Caco-2 (cell line): ENCODE results near the gene HACL1. TPM values are rescaled to one million over a fixed set of nuclear protein-coding genes. Genes with fewer than 3 reads are reported as not detected.
A peak's percentile ranks its signal among the peaks of the same experiment; 100 is the strongest.

Experiments
- BruUV-seq: library from RNA; stranded (reverse); fragments of 400-500 nt; replicated peaks from 2 replicates; lab custom pipeline; 2021; lab: Mats Ljungman, UMichigan
- CTCF ChIA-PET: fragments of 300-600 bp; sonication (Branson Sonifier 250); formaldehyde crosslinking; loops from one replicate; lab custom pipeline; 2022; ENCODE audit warnings: antibody characterized with exemption; lab: Charles Lee
- POLR2A ChIA-PET: fragments of 300-600 bp; sonication (Branson Sonifier 250); formaldehyde crosslinking; loops from one replicate; lab custom pipeline; 2022; ENCODE audit warnings: antibody characterized with exemption; lab: Charles Lee
- DNase-seq, 2 experiments: peaks; one replicate each; pipeline versions ENCODE4 v3.0.0 to v3.0.0-alpha.2; 2020 to 2022
- H3K27me3 ChIP-seq: replicated peaks from 2 replicates; pipeline ENCODE4 v1.6.0; 2011; ENCODE audit warnings: low read length; ENCODE audit not compliant: control insufficient read depth, insufficient read depth
- H3K36me3 ChIP-seq: 2 replicates; pipeline ENCODE4 v1.5.1; 2011; ENCODE audit warnings: low read length; ENCODE audit not compliant: control insufficient read depth, insufficient read depth
- H3K4me1 ChIP-seq: fragments of 250-450 bp; sonication (Bioruptor Pico); 2 replicates; pipeline ENCODE4 v1.5.1; 2020; ENCODE audit warnings: mild to moderate bottlenecking
- H3K4me3 ChIP-seq: 2 replicates; pipeline ENCODE4 v1.5.1; 2011; ENCODE audit warnings: low read depth, mild to moderate bottlenecking, control low read depth, low read length
- H3K9me3 ChIP-seq: fragments of 250-450 bp; sonication (Bioruptor Pico); 2 replicates; pipeline ENCODE4 v1.5.1; 2020; ENCODE audit warnings: mild to moderate bottlenecking, moderate library complexity
- H3K27ac Mint-ChIP-seq: one replicate; pipeline ENCODE4 v1.8.0; 2022; ENCODE audit warnings: mixed read lengths; ENCODE audit not compliant: unreplicated experiment
- H3K27me3 Mint-ChIP-seq: one replicate; pipeline ENCODE4 v1.8.0; 2022; ENCODE audit warnings: mixed read lengths; ENCODE audit not compliant: insufficient read depth, unreplicated experiment
- H3K36me3 Mint-ChIP-seq: one replicate; pipeline ENCODE4 v1.8.0; 2022; ENCODE audit warnings: mild to moderate bottlenecking, mixed read lengths; ENCODE audit not compliant: insufficient read depth, unreplicated experiment
- H3K4me1 Mint-ChIP-seq: one replicate; pipeline ENCODE4 v1.8.0; 2022; ENCODE audit warnings: low read depth, mixed read lengths; ENCODE audit not compliant: unreplicated experiment
- H3K4me3 Mint-ChIP-seq: one replicate; pipeline ENCODE4 v1.8.0; 2022; ENCODE audit warnings: mild to moderate bottlenecking, moderate library complexity, mixed read lengths; ENCODE audit not compliant: unreplicated experiment
- H3K9me3 Mint-ChIP-seq: one replicate; pipeline ENCODE4 v1.8.0; 2022; ENCODE audit warnings: mixed read lengths; ENCODE audit not compliant: unreplicated experiment
- intact Hi-C: fragments of 100-400 bp; cut with micrococcal nuclease; formaldehyde crosslinking; loops from one replicate; pipeline ENCODE4 v1.10.0; 2022; ENCODE audit not compliant: unreplicated experiment
- total RNA-seq: library from RNA; stranded (reverse); gene quantifications from 2 replicates; pipeline ENCODE4 v1.2.3, GENCODE V29; 2022
- TF ChIP-seq, protein P1 (sequence below), 2 experiments: fragments of 200-600 bp in 1 of 2; IDR thresholded peaks; 1 replicate in 1 of 2; 2 replicates in 1 of 2; pipeline versions ENCODE4 v1.5.1 to v1.8.0; 2011 to 2022; ENCODE audit warnings: antibody characterized with exemption in 1 of 2, control low read depth in 1 of 2, inconsistent platforms in 1 of 2, low read depth in 1 of 2, low read length in 1 of 2, mild to moderate bottlenecking in 1 of 2, moderate library complexity in 1 of 2; ENCODE audit not compliant: insufficient read depth in 1 of 2, severe bottlenecking in 1 of 2, unreplicated experiment in 1 of 2

HACL1 gene
- total RNA-seq, 1 experiment from 2014 or later = 48.1 TPM

DNA sequence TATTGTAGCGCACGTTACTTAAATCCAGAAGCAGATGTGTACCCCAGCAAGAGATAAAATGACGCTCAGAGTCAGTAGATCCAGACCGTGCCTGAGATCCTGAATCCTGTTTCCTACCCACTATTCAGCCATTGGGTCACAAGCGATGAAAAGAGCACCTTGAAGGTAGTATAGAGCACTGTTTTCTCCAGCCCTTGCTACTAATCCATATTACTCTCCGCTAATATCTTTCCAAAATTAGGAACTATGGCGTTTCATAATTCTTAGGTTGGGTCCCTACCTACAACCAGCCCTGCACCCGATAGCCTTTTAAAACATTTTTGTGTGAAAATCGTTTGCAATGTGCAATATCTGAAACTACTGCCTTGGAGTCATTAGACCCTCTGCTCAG is 772 bp upstream of the HACL1 start:
- intact Hi-C loops = no loop called here
- Mint-ChIP-seq H3K36me3 (peaks cover 46% of the 10 kb centered on the region), H3K27ac (peak overlapping the region; percentile 99), H3K9me3 (peaks cover 9% of the 10 kb centered on the region), H3K27me3 (no peaks in the 10 kb centered on the region), H3K4me3 (peak overlapping the region; percentile 100), H3K4me1 (no peaks in the 10 kb centered on the region)
- H3K9me3 ChIP-seq = peaks cover 7% of the 10 kb centered on the region
- H3K27me3 ChIP-seq = no peaks in the 10 kb centered on the region
- POLR2A ChIA-PET = interaction anchor here (0.5 kb wide), 1 partner anchor 664 kb away, joined by 5 read pairs; no protein-coding TSS in a partner anchor
- DNase-seq = no peak
- H3K4me3 ChIP-seq = peak overlapping the region; percentile 61
- H3K4me1 ChIP-seq = peaks cover 7% of the 10 kb centered on the region; the same call in 1 of the 2 replicates
- BruUV-seq = TSS peak; percentile 86
- CTCF ChIA-PET = interaction anchor here (0.9 kb wide), 1 partner anchor 29 kb away, joined by 5 read pairs; no protein-coding TSS in a partner anchor
- peaks cover 8% of the 10 kb centered on the region for H3K36me3 ChIP-seq
- TF ChIP-seq, protein P1, sequence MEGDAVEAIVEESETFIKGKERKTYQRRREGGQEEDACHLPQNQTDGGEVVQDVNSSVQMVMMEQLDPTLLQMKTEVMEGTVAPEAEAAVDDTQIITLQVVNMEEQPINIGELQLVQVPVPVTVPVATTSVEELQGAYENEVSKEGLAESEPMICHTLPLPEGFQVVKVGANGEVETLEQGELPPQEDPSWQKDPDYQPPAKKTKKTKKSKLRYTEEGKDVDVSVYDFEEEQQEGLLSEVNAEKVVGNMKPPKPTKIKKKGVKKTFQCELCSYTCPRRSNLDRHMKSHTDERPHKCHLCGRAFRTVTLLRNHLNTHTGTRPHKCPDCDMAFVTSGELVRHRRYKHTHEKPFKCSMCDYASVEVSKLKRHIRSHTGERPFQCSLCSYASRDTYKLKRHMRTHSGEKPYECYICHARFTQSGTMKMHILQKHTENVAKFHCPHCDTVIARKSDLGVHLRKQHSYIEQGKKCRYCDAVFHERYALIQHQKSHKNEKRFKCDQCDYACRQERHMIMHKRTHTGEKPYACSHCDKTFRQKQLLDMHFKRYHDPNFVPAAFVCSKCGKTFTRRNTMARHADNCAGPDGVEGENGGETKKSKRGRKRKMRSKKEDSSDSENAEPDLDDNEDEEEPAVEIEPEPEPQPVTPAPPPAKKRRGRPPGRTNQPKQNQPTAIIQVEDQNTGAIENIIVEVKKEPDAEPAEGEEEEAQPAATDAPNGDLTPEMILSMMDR (IDR thresholded peaks at IDR 0.05; ENCODE audit: insufficient read depth in 1 of 2, low read depth in 1 of 2, low read length in 1 of 2, severe bottlenecking in 1 of 2, unreplicated experiment in 1 of 2) = no peak

DNA sequence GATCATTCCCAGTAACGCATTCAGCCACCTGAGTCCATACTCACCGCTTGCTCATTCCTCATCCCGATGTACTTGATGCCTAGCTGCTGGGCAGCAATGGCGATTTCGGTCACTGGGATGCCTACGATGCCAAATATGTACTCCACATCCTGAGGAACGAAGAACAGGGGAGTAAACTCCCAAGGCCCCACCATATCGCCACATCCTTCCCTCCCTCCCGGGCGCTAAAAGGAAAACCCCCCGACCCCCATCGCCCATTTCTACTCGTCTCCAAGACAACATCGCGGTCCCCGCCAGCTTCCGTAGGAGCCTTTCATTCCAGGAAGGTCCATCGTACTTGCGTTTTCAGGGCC is 347 bp downstream of the HACL1 start:
- peaks cover 7% of the 10 kb centered on the region for H3K9me3 ChIP-seq
- H3K36me3 ChIP-seq = peaks cover 8% of the 10 kb centered on the region
- H3K36me3 Mint-ChIP-seq = peaks cover 52% of the 10 kb centered on the region
- TF ChIP-seq, protein P1 (IDR thresholded peaks at IDR 0.05; ENCODE audit: insufficient read depth in 1 of 2, low read depth in 1 of 2, low read length in 1 of 2, severe bottlenecking in 1 of 2, unreplicated experiment in 1 of 2) = no peak
- H3K4me3 ChIP-seq = peak overlapping the region; percentile 61
- no peaks in the 10 kb centered on the region for H3K27me3 Mint-ChIP-seq
- intact Hi-C loops = no loop called here
- H3K4me1 ChIP-seq = peaks cover under 1% of the 10 kb centered on the region; the same call in 1 of the 2 replicates
- H3K27me3 ChIP-seq = no peaks in the 10 kb centered on the region
- H3K4me1 Mint-ChIP-seq = no peaks in the 10 kb centered on the region
- H3K27ac Mint-ChIP-seq = peak overlapping the region; percentile 99
- H3K9me3 Mint-ChIP-seq = peaks cover 9% of the 10 kb centered on the region
- POLR2A ChIA-PET = interaction anchor here (0.5 kb wide), 1 partner anchor 196 kb away, joined by 5 read pairs; no protein-coding TSS in a partner anchor
- CTCF ChIA-PET = no interaction called here
- BruUV-seq = no TSS peak
- DNase-seq = no peak
- peak overlapping the region; percentile 100 for H3K4me3 Mint-ChIP-seq

DNA sequence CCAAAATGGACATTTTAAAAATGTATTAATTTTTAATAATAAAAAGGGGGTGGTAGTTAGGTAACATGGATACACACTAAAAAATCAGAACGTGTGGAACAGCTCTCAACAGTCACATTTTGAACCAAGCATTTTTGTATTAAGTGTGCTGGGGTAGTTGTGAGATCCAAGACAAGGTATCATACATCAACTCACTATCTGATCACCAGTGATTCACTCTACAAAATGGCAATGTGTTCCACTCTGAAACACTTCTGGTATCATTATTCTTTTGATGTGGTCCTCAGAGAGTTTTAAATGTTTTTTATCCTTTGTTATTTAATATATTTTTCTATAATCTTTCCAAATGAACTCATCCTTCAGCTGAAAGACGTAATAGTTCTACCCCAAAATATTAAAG is 5.4 kb downstream of the HACL1 start:
- no peaks in the 10 kb centered on the region for H3K4me1 ChIP-seq
- intact Hi-C loops = no loop called here
- no peak for DNase-seq
- Mint-ChIP-seq H3K4me1 (no peaks in the 10 kb centered on the region), H3K4me3 (no peak overlapping the region), H3K36me3 (peaks cover 31% of the 10 kb centered on the region), H3K27ac (no peak overlapping the region), H3K27me3 (no peaks in the 10 kb centered on the region), H3K9me3 (no peaks in the 10 kb centered on the region)
- no TSS peak for BruUV-seq
- H3K27me3 ChIP-seq = no peaks in the 10 kb centered on the region
- no peak overlapping the region for H3K4me3 ChIP-seq
- no peaks in the 10 kb centered on the region for H3K9me3 ChIP-seq
- POLR2A ChIA-PET = no interaction called here
- TF ChIP-seq, protein P1 (IDR thresholded peaks at IDR 0.05; ENCODE audit: insufficient read depth in 1 of 2, low read depth in 1 of 2, low read length in 1 of 2, severe bottlenecking in 1 of 2, unreplicated experiment in 1 of 2) = no peak
- CTCF ChIA-PET = no interaction called here
- peaks cover 5% of the 10 kb centered on the region for H3K36me3 ChIP-seq
